Heart right ventricle (tissue), 16 donors: ENCODE measurements around the gene RHEX. TPM values are rescaled to one million over a fixed set of nuclear protein-coding genes. Genes with fewer than 3 reads are reported as not detected.

Source experiments
- ATAC-seq, 8 donors: fragments of 200-7000 bp; cut with Tn5 transposase; one replicate each; pipeline ENCODE4 v1.9.1; 2020; ENCODE audit warnings: mild to moderate bottlenecking in 8 of 8, moderate library complexity in 8 of 8, moderate number of reproducible peaks in 1 of 8
- DNase-seq, 2 donors: peaks; one replicate each; pipeline ENCODE4 v3.0.0-alpha.2; 2020
- H3K27ac ChIP-seq, 10 donors: fragments of 200-600 bp; sonication (generic) in 2 of 10; one replicate each; pipeline versions ENCODE4 v1.5.0 to v1.8.0; 2020 to 2022; ENCODE audit warnings: mild to moderate bottlenecking in 3 of 10
- H3K27me3 ChIP-seq, 7 donors: fragments of 200-600 bp; one replicate each; pipeline ENCODE4 v1.8.0; 2021 to 2022; ENCODE audit warnings: mild to moderate bottlenecking in 2 of 7
- H3K36me3 ChIP-seq, 9 donors: fragments of 200-600 bp; sonication (generic) in 1 of 9; one replicate each; pipeline versions ENCODE4 v1.5.0 to v1.8.0; 2020 to 2022; ENCODE audit warnings: mild to moderate bottlenecking in 2 of 9
- H3K4me1 ChIP-seq, 9 donors: fragments of 200-600 bp; sonication (generic) in 1 of 9; one replicate each; pipeline versions ENCODE4 v1.5.0 to v1.8.0; 2020 to 2022; ENCODE audit warnings: mild to moderate bottlenecking in 4 of 9
- H3K4me3 ChIP-seq, 10 donors: fragments of 200-600 bp; sonication (generic) in 2 of 10; one replicate each; pipeline versions ENCODE4 v1.5.0 to v1.8.0; 2020 to 2022; ENCODE audit warnings: mild to moderate bottlenecking in 7 of 10, moderate library complexity in 2 of 10
- H3K9me3 ChIP-seq, 11 donors: fragments of 200-600 bp in 10 of 11; sonication (generic) in 2 of 11; one replicate each; pipeline versions ENCODE4 v1.5.0 to v1.8.0; 2013 to 2022; ENCODE audit warnings: mild to moderate bottlenecking in 2 of 11, control low read depth in 1 of 11, moderate library complexity in 1 of 11
- CTCF ChIP-seq, 9 donors: fragments of 200-600 bp; sonication (generic) in 2 of 9; IDR thresholded peaks; one replicate each; pipeline versions ENCODE4 v1.5.0 to v1.8.0; 2021 to 2022; ENCODE audit warnings: antibody characterized with exemption in 9 of 9, mild to moderate bottlenecking in 5 of 9, moderate library complexity in 1 of 9
- WGBS, 2 donors: extraction: QIAGEN DNeasy Blood & Tissue Kit; methylation state at CpG; one replicate each; pipeline ENCODE4 v1.1.7; 2013; ENCODE audit warnings: inconsistent platforms in 1 of 2; 5-methylcytosine and 5-hydroxymethylcytosine counted together
- intact Hi-C, 10 donors: fragments of 100-400 bp; cut with DNase I; formaldehyde crosslinking; loops; one replicate each; pipeline versions ENCODE4 v1.11.1 to v1.14.2; 2022
- polyA plus RNA-seq, 2 donors: library from polyadenylated mRNA; stranded (reverse); fragments of 200-250 nt; gene quantifications; one replicate each; pipeline ENCODE4 v1.2.3, GENCODE V29; 2013
- total RNA-seq, 10 donors: library from RNA; stranded (reverse); fragmentation: NEBNext Ultra II Directional in 3 of 10; extraction: Animal tissue kit (Norgen Biotek cat#: 25700) in 3 of 10; gene quantifications; one replicate each; pipeline versions ENCODE4 v1.2.1 to v1.2.4, GENCODE V29; 2021 to 2023
- donor health status: Arrhythmogenic right ventricular cardiomyopathy.
- donor health status: ischemic (EF 13 %, LVEDD 7.1; RV severe dilation, severe dysfunction).
- donor health status: healthy with polysubstance abuse.
- donor health status: DM: no; HTN: yes; CAD: no.
- donor health status: DM: no; HTN: no; CAD: no.
- donor health status: ischemic (EF 25% LVEDD 6.9; RV normal size, moderate dysfunction).
- donor health status: ischemic (EF 25% LVEDD 5.7; RV mildly dilated, moderate dysfunction).
- donor health status: healthy.
- donor health status: DM: yes; HTN: yes; CAD: no.
- donor health status: Ischemic cardiomyopathy.
- donor health status: ischemic (EF 35%, LVEDD 5.7; RV mildly dilated, moderate dysfunction).
- donor health status: nonischemic (EF 11% LVEDD 7.7; RV severe dilation, severe dysfunction).
- donor health status: DM: yes; HTN: yes; CAD: no.
- donor health status: PGD.
- donor health status: ischemic (EF 29% LVEDD 5.4; RV normal size, mild dysfunction).
- donor health status: nonischemic (EF 23%, LVEDD 6.1; RV moderate dilation, normal function).

Gene RHEX
- total and polyA plus RNA-seq, 12 donors, result 0.22 to 1.2 TPM; not detected in 10

- ATAC-seq (no peak), DNase-seq (no peak)
- H3K9me3 ChIP-seq, result no peaks in the 10 kb centered on the region
- intact Hi-C loops, result no loop called here
- WGBS, 2 donors, result 86 to 89% methylated on average over 9 of the region's 9 CpGs
- no peaks in the 10 kb centered on the region for H3K36me3 ChIP-seq
- no peak for TF ChIP-seq CTCF (IDR thresholded peaks at IDR 0.05)
- peaks cover 0 to 34% (median 0%) of the 10 kb centered on the region in 9 donors for H3K4me1 ChIP-seq
- no peak overlapping the region for H3K27ac ChIP-seq
- no peak overlapping the region for H3K4me3 ChIP-seq
- peaks cover 0 to 39% (median 0%) of the 10 kb centered on the region in 7 donors for H3K27me3 ChIP-seq
Measured at GRCh38 chr1:206098242-206098919, 45.4 kb downstream of the RHEX start.

GRCh38 chr1:206100226-206100815 lies 47.3 kb downstream of the RHEX start:
- Histone ChIP-seq H3K36me3 (no peaks in the 10 kb centered on the region), H3K27ac (no peak overlapping the region), H3K4me1 (peaks cover 0 to 36% (median 0%) of the 10 kb centered on the region in 9 donors), H3K27me3 (peaks cover 0 to 35% (median 0%) of the 10 kb centered on the region in 7 donors), H3K4me3 (no peak overlapping the region), H3K9me3 (no peaks in the 10 kb centered on the region)
- intact Hi-C loops, result loop anchor here in 5 of 10 donors (10.0 kb wide), 6 partner anchors 76 to 446 kb away; partner anchors contain the start of gene CTSE (in 1 of the 5)
- no peak for TF ChIP-seq CTCF (IDR thresholded peaks at IDR 0.05)
- WGBS, 2 donors, result 84 to 100% methylated on average over 1 of the region's 1 CpG
- ATAC-seq (no peak), DNase-seq (no peak)

- Histone ChIP-seq H3K4me3 (no peak overlapping the region), H3K36me3 (no peaks in the 10 kb centered on the region), H3K27ac (no peak overlapping the region), H3K4me1 (peaks cover 0 to 38% (median 0%) of the 10 kb centered on the region in 9 donors), H3K9me3 (no peaks in the 10 kb centered on the region), H3K27me3 (peaks cover 0 to 35% (median 0%) of the 10 kb centered on the region in 7 donors)
- no peak for ATAC-seq
- intact Hi-C loops, result loop anchor here in 5 of 10 donors (10.0 kb wide), 6 partner anchors 77 to 447 kb away; partner anchors contain the start of gene CTSE (in 1 of the 5)
- 80 to 83% methylated on average over 6 of the region's 6 CpGs for WGBS, 2 donors
- TF ChIP-seq CTCF (IDR thresholded peaks at IDR 0.05), result no peak
- DNase-seq, result no peak
Measured at GRCh38 chr1:206101351-206102045, 48.5 kb downstream of the RHEX start.

- Histone ChIP-seq H3K9me3 (no peaks in the 10 kb centered on the region), H3K4me1 (peaks cover 0 to 38% (median 0%) of the 10 kb centered on the region in 9 donors), H3K27me3 (peaks cover 0 to 35% (median 0%) of the 10 kb centered on the region in 7 donors), H3K36me3 (no peaks in the 10 kb centered on the region), H3K4me3 (no peak overlapping the region), H3K27ac (no peak overlapping the region)
- no peak for ATAC-seq
- no peak for TF ChIP-seq CTCF (IDR thresholded peaks at IDR 0.05)
- DNase-seq, result no peak
- intact Hi-C loops, result loop anchor here in 5 of 10 donors (10.0 kb wide), 6 partner anchors 78 to 448 kb away; partner anchors contain the start of gene CTSE (in 1 of the 5)
Measured at GRCh38 chr1:206102292-206102936, 49.4 kb downstream of the RHEX start.
